Thymus (tissue), 11 donors: ENCODE data around the gene APOC1. TPM values are rescaled to one million over a fixed set of nuclear protein-coding genes. Genes with fewer than 3 reads are reported as not detected.
"Not testable (repeated sequence)": the region's sequence is repeated elsewhere in the genome, so short reads cannot be mapped to it uniquely, and the experiment has no call there.

Source experiments
- DNase-seq, 9 donors: peaks; one replicate each; pipeline ENCODE4 v3.0.0-alpha.2; 2013; ENCODE audit warnings: low spot score in 9 of 9, low read depth in 6 of 9, missing footprints in 1 of 9
- H3K27ac ChIP-seq, 2 donors: one replicate each; pipeline ENCODE4 v1.5.1; 2013; ENCODE audit warnings: control low read depth in 1 of 2, low read depth in 1 of 2, low read length in 1 of 2, mild to moderate bottlenecking in 1 of 2, moderate library complexity in 1 of 2
- H3K27me3 ChIP-seq, 2 donors: one replicate each; pipeline ENCODE4 v1.5.1; 2013; ENCODE audit warnings: low read length in 1 of 2; ENCODE audit not compliant: control insufficient read depth in 2 of 2, insufficient read depth in 1 of 2
- H3K36me3 ChIP-seq, 2 donors: one replicate each; pipeline ENCODE4 v1.5.1; 2013; ENCODE audit warnings: low read length in 1 of 2, mild to moderate bottlenecking in 1 of 2, moderate library complexity in 1 of 2; ENCODE audit not compliant: control insufficient read depth in 2 of 2, insufficient read depth in 2 of 2
- H3K4me1 ChIP-seq, 2 donors: one replicate each; pipeline ENCODE4 v1.5.1; 2013; ENCODE audit warnings: low read length in 2 of 2; ENCODE audit not compliant: control insufficient read depth in 2 of 2, insufficient read depth in 2 of 2
- H3K4me3 ChIP-seq, 2 donors: one replicate each; pipeline ENCODE4 v1.5.1; 2013; ENCODE audit warnings: low read length in 2 of 2, control low read depth in 1 of 2, mild to moderate bottlenecking in 1 of 2
- H3K9me3 ChIP-seq, 2 donors: one replicate each; pipeline ENCODE4 v1.5.1; 2013; ENCODE audit warnings: low read length in 1 of 2, mild to moderate bottlenecking in 1 of 2; ENCODE audit not compliant: control insufficient read depth in 2 of 2, insufficient read depth in 1 of 2
- WGBS: extraction: QIAGEN DNeasy Blood & Tissue Kit; methylation state at CpG from one replicate; pipeline ENCODE4 v1.1.7; 2013; 5-methylcytosine and 5-hydroxymethylcytosine counted together
- polyA plus RNA-seq: library from polyadenylated mRNA; stranded (reverse); fragments of 200-250 nt; gene quantifications from one replicate; pipeline ENCODE4 v1.2.3, GENCODE V29; 2013
- total RNA-seq: library from RNA; stranded (reverse); fragments of 120-200 nt; gene quantifications from one replicate; pipeline ENCODE4 v1.2.4, GENCODE V29; 2013
- donor health status: healthy.

APOC1 gene
- total and polyA plus RNA-seq, 2 donors: 85.6 to 249 TPM

DNA sequence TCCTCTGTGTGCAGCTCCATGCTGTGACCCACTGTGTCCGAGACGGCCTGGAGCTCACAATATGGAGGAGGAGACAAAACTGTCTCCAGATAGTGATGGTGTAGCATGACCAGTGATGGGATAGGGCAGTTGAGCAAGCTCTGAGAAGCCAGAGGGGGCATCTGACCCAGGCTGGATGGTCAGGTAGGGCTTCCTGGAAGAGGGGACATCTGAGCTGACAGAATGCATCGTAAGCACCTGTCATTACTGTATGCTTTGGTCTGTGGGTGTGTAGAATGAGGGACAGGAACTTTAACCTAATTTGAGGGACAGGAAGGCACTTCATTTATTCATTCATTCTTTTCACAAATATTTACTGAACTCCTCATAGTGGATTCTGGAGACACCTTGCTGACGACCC is 29.8 kb upstream of the APOC1 start:
- H3K27ac ChIP-seq: no peak overlapping the region
- H3K27me3 ChIP-seq: no peaks in the 10 kb centered on the region
- 95% methylated on average over 4 of the region's 4 CpGs for WGBS
- peaks cover 0 to under 1% of the 10 kb centered on the region in 2 donors for H3K4me1 ChIP-seq
- H3K36me3 ChIP-seq: no peaks in the 10 kb centered on the region
- no peak for DNase-seq
- no peak overlapping the region for H3K4me3 ChIP-seq
- H3K9me3 ChIP-seq: no peaks in the 10 kb centered on the region

- no peak for DNase-seq
- no peaks in the 10 kb centered on the region for H3K36me3 ChIP-seq
- 96% methylated on average over 6 of the region's 6 CpGs for WGBS
Observed at GRCh38 chr19:44886141-44886540, 28.3 kb upstream of the APOC1 start.

GRCh38 chr19:44887648-44888047 is 26.8 kb upstream of the APOC1 start:
- Histone ChIP-seq H3K4me1 (peaks cover 13 to 16% of the 10 kb centered on the region in 2 donors), H3K36me3 (peaks cover 0 to 2% of the 10 kb centered on the region in 2 donors), H3K4me3 (no peak overlapping the region), H3K27me3 (no peaks in the 10 kb centered on the region), H3K9me3 (no peaks in the 10 kb centered on the region), H3K27ac (no peak overlapping the region)
- no peak for DNase-seq
- WGBS: 96% methylated on average over 4 of the region's 4 CpGs

More at GRCh38 chr19:44886141-44886540, 28.3 kb upstream of the APOC1 start:
- no peaks in the 10 kb centered on the region for H3K27me3 ChIP-seq
- H3K4me1 ChIP-seq: peaks cover 6 to 7% of the 10 kb centered on the region in 2 donors
- no peaks in the 10 kb centered on the region for H3K9me3 ChIP-seq
- H3K4me3 ChIP-seq: no peak overlapping the region
- no peak overlapping the region for H3K27ac ChIP-seq

DNA sequence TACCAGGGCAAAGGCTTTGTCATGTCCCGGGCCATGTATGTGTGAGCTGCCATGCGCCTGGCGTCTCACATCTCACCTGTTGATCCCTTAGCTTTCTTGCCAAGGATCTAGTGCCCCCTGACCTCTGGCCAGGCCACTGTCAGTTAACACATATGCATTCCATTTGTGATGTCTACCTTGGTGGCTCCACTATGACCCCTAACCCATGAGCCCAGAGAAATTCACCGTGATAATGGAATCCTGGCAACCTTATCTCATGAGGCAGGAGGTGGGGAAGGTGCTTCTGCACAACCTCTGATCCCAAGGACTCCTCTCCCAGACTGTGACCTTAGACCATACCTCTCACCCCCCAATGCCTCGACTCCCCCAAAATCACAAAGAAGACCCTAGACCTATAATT is 26.1 kb upstream of the APOC1 start:
- H3K36me3 ChIP-seq, H3K27me3 ChIP-seq, H3K27ac ChIP-seq, DNase-seq, H3K9me3 ChIP-seq, H3K4me3 ChIP-seq: not testable (repeated sequence)
- H3K4me1 ChIP-seq: peaks cover 13 to 16% of the 10 kb centered on the region in 2 donors
- WGBS: 98% methylated on average over 5 of the region's 5 CpGs

DNA sequence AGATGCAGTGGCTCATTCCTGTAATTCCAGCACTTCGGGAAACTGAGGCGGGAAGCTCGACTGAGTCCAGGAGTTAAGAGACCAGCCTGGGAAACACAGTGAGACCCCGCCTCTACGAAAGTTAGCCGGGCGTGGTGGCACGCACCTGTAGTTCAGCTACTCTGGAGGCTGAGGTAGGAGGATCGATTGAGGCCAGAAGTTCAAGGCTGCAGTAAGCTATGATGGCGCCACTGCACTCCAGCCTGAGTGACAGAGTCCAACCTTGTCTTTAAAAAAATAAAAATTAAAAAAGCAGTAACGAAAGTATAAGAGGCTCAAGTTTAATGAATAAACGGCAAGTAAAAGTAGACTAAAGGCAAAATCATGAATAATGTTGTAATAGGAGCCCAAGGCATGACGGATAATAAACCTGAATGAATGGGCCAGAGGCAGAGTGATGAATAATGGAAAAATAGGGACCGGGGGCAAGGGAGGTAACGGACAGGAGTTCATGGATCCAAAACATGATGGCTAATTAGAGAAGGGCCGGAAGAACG is 24.5 kb upstream of the APOC1 start:
- H3K4me3 ChIP-seq: peak overlapping the region; percentile 53 to 65
- 63% methylated on average over 17 of the region's 17 CpGs for WGBS
- H3K27me3 ChIP-seq: no peaks in the 10 kb centered on the region
- DNase-seq: no peak
- peak overlapping the region; percentile 36 to 93 for H3K27ac ChIP-seq
- peaks cover 13 to 21% of the 10 kb centered on the region in 2 donors for H3K36me3 ChIP-seq
- peaks cover 13 to 16% of the 10 kb centered on the region in 2 donors for H3K4me1 ChIP-seq
- H3K9me3 ChIP-seq: no peaks in the 10 kb centered on the region

GRCh38 chr19:44890366-44891015 is 23.9 kb upstream of the APOC1 start:
- Histone ChIP-seq H3K27ac (peak overlapping the region; percentile 93 to 98), H3K36me3 (peaks cover 17 to 25% of the 10 kb centered on the region in 2 donors), H3K4me3 (peak overlapping the region; percentile 53 to 65), H3K9me3 (no peaks in the 10 kb centered on the region), H3K27me3 (no peaks in the 10 kb centered on the region), H3K4me1 (peaks cover 13 to 16% of the 10 kb centered on the region in 2 donors)
- WGBS: under 1% methylated on average over 40 of the region's 40 CpGs
- DNase-seq: peak; percentile 99 to 100 (median 100)

GRCh38 chr19:44891016-44891882 is 23.2 kb upstream of the APOC1 start, which contains the start of gene TOMM40:
TSS of gene TOMM40 (plus strand) at chr19:44891254. CDS start at chr19:44891416, 162 bp downstream.
- DNase-seq: peak in 1 of 9 donors; percentile 25

GRCh38 chr19:44892932-44893331 is 21.5 kb upstream of the APOC1 start:
- H3K9me3 ChIP-seq: no peaks in the 10 kb centered on the region
- WGBS: 98% methylated on average over 7 of the region's 7 CpGs
- peaks cover 13 to 16% of the 10 kb centered on the region in 2 donors for H3K4me1 ChIP-seq
- no peak for DNase-seq
- H3K27ac ChIP-seq: no peak overlapping the region
- peaks cover 36 to 48% of the 10 kb centered on the region in 2 donors for H3K36me3 ChIP-seq
- no peaks in the 10 kb centered on the region for H3K27me3 ChIP-seq
- H3K4me3 ChIP-seq: no peak overlapping the region

More at GRCh38 chr19:44891016-44891882, 23.2 kb upstream of the APOC1 start, which contains the start of gene TOMM40:
- WGBS: under 1% methylated on average over 81 of the region's 81 CpGs
- Histone ChIP-seq H3K9me3 (no peaks in the 10 kb centered on the region), H3K36me3 (peaks cover 24 to 32% of the 10 kb centered on the region in 2 donors), H3K4me3 (peak within 1 kb of the TSS; percentile 53 to 67), H3K27ac (peak within 1 kb of the TSS; percentile 93 to 98), H3K27me3 (no peaks in the 10 kb centered on the region), H3K4me1 (peaks cover 13 to 16% of the 10 kb centered on the region in 2 donors)
